GM12878 (cell line): ENCODE results near the gene TCF7L2.

Experiments used
- CTCF ChIP-seq, 3 experiments: IDR thresholded peaks in 2 of 3; conservative IDR thresholded peaks in 1 of 3; 2 replicates each; pipeline ENCODE4 v1.5.1; 2011; ENCODE audit warnings: low read depth in 3 of 3, low read length in 3 of 3, mild to moderate bottlenecking in 3 of 3, control low read depth in 2 of 3, moderate library complexity in 2 of 3, inconsistent platforms in 1 of 3, mixed read lengths in 1 of 3; ENCODE audit not compliant: control insufficient read depth in 2 of 3, insufficient read depth in 1 of 3; ENCODE audit errors: extremely low read depth in 1 of 3
- REST ChIP-seq: IDR thresholded peaks from 2 replicates; pipeline ENCODE4 v1.6.1; 2012; ENCODE audit warnings: mild to moderate bottlenecking, low read depth, low read length
- TAF1 ChIP-seq: IDR thresholded peaks from 2 replicates; pipeline ENCODE4 v1.6.1; 2011; ENCODE audit warnings: mild to moderate bottlenecking, low read depth, low read length, borderline replicate concordance
- ZBTB11 ChIP-seq: fragments of 450-650 bp; formaldehyde crosslinking; IDR thresholded peaks from 2 replicates; pipeline ENCODE4 v1.5.0; 2022; ENCODE audit warnings: mild to moderate bottlenecking, missing genetic modification characterization

DNA sequence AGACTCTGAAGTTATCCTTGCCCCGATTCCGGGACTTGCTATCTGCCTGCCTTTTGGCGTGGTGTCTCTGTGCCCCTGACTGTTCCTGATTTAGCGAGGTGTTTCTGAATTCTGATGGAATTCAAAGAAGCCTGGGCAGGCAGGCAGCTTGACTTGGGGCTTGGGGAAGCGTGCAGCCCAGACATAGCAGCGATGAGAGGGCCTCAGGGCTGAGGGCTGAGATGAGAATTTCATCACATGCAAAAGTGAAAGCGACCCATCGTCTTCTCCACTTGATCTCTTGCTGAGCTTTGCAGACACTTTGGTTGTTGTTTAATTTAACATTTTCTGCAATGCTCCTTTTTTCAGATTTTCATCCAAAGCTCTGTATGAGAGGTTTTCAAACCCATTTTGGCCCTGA, 57.8 kb downstream of the TCF7L2 start:
- TF ChIP-seq REST (no peak), ZBTB11 (CRISPR knock-in tag) (no peak), CTCF (IDR thresholded peaks at IDR 0.05 in 2 of 3, conservative IDR thresholded peaks at IDR 0.05 in 1 of 3; ENCODE audit: control insufficient read depth in 2 of 3, extremely low read depth in 1 of 3, insufficient read depth in 1 of 3, low read depth in 3 of 3, low read length in 3 of 3) (no peak), TAF1 (no peak)
